ENCODE data around the gene PALMD.

The PALMD gene

DNA sequence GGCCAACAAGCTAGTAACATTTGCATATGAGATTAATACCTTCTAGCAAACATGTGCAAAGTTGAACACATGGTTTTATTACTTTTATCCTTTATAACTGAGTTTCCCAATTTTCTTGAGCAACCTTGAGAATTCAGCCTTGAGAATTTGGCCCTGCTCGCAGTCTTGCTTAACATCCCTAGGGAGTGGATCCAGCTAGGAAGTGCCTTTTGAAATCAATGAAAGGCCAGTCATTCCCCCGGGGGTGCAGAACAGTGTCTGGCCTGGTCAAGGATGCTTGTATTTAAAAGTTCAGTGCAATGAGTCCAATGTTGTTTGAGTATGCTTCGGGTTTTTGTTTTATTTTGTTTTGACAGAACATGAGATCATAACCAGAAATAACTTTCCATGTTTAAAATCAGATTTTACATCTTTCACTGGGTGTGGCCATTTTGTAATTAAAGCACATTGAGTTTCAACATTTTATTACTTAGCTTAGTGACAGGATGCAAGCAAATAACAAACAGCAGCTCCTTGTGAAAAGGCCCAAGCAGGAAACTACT lies 16.7 kb downstream of the PALMD start:
- no peak for DNase-seq

DNA sequence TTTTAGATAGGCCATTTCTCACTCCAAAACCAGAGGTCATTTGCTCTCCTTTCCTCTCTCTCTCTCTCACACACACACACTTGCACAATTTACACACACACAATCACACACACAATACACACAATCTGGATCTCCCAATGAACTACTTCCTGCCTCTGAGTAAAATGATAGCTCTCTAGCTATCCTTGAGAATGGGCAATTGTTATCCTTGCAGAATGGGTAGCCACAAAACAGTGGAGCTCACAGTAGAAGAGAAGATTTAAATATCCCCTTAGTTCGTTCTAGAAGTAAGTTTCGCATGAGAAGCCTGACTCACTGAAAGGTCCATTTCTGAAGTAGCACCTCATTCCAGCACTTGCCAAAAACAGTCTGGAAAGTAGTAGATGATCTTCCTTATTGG lies 17.6 kb downstream of the PALMD start:
- no peak for DNase-seq

DNA sequence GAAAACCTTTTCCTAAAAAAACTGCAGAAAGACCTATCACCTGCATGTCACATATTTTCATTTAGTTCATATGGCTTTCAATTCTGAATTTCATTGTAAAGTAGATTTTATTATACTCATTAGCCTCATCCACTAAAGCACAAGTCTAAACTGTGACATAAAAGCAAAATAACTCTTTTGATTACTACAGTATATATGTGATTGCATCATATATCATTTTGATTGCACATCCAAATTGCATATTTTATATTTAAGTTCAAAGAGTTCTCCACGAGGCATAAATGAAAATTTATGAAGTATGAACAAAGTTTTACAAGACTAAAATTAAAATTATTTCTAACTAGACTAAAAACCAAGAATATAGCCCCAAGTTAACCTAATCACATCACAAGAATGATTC lies 19.3 kb downstream of the PALMD start:
- DNase-seq: no peak

DNA sequence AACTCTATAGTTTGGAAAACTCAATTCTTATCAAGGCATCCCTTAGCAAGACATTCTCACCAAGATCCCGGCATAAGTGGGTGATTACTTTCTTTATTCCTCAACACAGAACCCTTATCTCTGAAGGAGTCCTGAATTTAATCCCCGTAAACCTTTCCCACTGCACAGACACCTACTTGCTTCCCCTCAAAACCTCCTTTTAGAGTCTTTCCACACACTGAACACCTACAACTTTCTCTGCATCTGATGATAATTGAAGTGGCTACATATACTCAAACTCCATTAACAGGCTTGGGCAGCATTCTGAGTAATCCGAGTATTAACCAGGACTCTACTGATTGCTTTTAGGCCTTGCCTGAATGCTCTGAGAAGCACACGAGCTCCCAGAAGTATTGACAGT lies 23.5 kb downstream of the PALMD start:
- no peak for DNase-seq

DNA sequence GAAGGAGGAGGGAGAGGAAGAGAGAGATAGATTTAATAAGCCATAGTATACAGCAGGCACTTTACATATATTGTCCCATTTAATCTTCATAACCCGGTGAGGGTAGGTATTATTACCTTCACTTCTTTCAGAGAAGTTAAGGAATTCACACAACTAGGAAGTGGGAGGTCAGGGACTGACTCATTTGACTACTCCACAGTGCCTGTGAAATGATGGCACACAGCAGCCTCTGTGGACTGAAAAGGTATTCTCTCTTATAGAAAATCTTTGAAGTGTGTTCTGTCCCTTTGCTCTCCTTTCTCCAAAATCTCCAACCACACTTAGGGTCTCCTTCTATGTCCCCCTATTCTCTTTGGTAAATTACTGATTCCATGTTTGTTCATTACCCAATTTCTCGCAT lies 23.9 kb downstream of the PALMD start:
- no peak for DNase-seq

DNA sequence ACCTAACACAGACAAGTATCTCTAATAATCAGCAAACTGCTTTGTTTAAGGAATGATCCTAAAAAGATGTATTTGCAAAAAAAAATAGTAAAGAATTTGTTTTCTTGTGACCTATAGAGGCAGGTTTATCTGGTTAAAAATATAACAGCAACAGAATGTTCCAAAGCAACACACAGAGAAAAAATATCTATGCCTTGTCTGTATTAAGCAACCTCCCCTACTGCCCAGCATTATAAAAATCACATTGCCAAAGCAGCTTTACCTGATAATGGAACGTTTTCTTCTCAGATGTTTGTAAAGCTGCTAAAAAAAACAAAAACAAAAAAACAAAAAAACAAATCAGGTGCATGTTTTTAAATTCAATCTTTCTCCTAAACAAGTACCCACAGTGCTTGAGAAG lies 24.7 kb downstream of the PALMD start:
- DNase-seq: no peak

DNA sequence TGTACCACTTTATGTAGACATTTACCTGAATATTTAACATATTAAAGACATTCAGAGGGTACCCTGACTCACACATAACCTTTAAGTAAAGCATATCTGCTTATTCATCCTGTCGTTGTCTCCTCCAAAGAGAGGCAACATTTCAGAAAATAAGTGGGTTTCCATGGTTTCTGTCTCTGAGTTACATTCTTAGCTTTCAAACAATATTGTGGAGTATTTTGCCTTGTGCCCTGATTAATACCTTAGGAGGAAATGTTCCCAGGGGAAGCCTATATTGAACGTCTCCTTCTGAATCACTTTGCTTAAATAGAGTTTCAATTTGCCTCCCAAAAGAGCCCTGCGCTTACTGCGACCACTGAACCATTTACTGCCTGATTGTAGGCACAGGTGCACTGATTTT lies 26.1 kb downstream of the PALMD start:
- no peak for DNase-seq

DNA sequence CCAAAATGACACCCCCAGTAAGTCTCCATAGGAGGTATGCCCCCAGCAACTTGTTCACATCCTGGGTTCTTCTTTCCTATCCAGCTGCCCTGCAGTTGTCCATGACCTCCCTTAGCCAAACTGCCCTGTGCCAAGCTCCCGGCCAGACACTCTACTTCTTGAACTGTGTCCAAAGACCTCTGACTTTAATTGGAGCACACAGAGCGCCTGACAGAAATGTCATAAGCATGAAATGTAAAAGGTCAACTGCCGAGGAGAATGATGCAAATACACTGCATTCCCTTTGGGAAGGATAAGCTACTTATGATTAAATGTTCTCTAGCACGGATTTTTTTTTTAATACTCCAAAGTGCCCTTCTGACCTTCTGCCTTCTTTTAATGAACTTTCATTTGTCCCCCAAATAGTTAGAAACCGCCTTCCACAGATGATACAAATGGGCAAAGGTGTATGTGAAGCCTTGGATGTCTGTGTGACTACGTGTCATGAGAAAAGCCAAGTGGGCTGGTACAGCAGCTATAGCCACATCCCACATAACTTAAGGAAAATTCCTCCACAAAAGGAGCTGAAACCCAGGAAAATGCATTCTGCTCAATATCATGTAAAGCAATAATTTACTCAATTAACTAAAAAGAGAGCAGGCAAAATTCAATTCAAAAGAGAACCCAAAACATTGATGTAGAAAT lies 26.8 kb downstream of the PALMD start:
- DNase-seq: no peak

DNA sequence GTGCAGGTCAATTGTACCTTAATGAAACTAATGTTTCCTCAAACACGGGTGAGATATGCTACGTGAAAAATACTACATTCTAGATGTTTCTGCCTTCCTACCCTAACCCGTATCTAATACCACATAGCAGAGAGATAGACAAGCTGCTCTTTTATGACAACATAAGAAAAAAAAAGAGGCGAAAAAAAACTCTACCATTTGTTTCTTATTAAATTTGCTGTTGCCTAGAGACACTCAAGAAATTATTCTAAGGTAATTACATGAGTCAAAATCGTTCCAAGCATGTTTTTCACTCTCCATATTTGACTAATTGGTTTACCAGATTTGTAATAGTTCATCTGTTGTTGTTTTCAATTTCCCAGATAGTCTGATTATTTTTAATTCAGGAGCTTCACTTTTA lies 27.4 kb downstream of the PALMD start:
- DNase-seq: no peak

DNA sequence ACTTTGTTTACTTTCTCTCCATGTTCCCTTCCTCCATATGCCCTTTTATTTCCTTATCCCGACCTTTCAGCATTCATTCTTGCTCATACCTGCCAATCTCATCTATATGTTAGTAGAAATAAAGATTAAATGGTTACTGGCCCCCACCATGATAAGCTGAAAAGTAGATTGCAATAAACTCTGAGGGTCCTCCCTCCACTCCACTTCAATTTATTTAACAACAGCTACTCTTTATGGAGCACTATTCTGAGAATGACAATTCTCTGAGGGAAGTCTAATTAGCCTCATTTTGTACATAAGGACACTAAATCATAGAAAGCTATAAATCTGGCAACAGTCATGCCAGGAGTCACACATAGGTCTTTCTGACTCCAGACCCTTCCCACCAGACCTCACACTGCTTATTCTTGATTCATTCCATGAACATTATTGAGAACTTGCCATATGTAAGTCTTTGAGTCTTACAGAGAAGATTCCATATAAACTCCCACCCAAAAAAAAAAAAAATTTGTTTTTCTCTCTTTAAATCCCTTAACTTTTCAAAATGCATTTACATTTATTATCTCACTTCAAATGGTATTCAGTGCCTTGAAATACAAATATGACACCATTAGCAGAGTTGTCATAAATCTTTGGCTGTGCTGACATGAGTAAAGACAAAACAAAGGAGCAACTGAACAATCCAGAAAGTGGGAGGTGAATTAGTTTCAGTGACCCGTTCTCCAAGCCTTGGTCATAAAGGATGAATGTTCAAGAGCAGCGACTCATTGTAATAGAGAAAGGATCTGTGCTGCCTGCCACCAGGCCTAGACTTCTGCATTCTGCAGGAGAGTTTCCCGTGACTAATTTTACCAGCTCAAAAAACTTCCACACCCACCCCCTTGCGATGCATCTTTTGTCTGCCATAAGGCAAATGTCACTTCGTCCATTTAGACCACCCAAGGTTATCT lies 28.5 kb downstream of the PALMD start:
- no peak for DNase-seq

DNA sequence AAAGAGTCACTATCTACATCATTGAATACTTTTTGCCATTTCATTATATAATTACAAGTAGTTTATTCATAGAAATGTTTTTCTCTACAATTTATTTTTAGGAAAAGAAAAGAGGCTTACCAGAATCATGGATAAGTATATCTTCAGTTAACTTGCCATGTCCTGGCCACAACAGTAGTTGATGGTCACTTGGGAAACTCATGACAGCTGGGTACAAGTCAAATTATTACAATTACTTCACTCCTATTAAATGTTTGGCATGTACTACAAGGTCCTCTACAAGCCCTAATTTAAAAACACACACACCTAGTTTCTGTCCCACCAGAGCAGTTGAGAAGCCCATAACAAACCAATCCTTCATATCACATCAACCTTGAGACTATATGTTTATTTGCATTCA lies 29.4 kb downstream of the PALMD start:
- no peak for DNase-seq

DNA sequence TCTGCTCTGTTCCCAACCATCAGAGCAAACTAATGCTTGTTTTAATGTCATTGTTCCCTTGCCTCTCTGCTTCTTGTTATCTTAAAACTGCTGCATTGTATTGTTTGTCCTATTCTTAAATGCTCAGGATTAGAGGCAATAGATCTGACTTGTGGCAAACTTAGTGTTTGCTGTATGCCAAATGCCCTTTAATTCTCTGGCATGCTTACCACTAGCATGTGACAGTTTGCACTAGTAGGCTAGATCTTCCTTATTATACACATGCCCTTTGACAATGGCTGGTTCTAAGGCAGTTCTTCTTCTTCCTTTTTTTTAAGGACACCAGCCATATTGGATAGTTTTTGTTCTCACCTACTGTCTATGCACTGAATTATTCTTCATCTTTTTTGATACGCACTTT lies 30.1 kb downstream of the PALMD start:
- peak in 1 of 2 experiments; percentile 15 for DNase-seq

DNA sequence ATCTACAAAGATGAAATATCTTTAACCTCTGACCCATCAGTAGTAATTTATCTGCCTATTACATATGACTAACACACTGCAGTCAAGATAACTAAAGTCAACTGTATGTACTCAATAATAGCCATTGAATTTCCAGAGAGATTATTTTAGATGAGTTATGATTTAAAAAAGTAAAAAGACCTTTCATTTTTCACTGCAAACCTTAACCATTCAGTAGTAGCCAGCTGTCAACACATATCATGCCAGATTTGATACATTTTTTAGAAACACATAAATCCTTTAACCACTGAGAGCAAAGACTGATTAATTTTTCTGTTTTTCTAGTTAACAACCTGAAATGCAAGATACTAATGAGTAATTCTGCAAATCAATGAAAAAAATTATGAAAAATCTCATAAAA lies 31.0 kb downstream of the PALMD start:
- DNase-seq: no peak

DNA sequence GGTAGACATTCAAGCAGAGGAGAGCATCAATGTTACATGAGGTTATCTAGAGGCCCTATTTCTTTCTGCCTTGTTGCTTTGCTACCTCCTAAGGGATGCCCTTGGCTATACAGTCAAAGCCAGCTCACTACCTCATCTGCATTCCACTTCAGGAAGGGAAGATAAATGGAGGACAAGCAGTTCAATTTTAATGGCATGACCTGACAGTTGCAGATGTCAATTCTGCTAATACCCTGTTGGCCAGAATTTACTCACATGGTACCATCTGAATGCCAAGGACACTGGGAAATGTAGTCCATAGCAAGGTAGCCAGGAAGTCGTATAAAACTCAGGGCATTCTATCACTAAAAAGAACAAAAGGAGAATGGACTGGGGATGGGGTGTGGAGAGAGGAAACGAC lies 31.5 kb downstream of the PALMD start:
- DNase-seq: peak in 1 of 2 experiments; percentile 24

DNA sequence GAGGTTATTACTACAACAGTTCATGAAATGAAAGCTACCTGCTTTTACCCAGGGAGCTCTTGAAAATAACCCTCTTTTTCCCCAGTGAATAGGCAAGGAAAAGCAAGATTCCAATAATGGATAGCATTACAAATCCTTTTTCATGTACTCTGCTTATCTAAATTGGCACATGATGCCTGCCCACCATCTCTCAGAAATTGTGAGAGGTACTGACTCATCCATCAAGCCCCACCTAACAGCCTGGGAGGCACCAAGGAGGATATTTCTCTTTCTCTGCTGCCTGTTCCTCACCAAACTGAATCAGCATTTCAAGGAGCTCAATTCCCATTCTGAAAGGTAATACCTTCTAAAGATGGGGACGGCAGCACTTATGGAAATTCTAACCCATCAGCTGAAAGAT lies 34.4 kb downstream of the PALMD start:
- no peak for DNase-seq

DNA sequence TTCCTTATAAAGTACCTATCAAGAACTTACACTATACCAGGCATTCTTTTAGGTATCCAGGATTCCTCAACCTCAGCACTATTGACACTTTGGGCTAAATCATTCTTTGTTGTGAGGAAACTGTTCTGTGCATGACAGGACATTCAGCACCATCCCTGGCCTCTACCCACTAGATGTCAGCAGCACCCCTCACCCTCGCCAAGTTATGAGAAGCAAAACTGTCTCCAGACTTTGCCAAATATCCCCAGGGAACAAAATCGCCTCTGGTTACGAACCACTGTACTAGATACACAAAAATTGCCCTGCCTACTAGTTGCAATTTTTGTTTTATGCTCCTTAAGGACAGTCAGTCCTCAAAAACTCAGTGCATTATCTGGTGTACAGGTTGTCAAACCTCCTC lies 35.7 kb downstream of the PALMD start:
- DNase-seq: peak in 1 of 2 experiments; percentile 65

DNA sequence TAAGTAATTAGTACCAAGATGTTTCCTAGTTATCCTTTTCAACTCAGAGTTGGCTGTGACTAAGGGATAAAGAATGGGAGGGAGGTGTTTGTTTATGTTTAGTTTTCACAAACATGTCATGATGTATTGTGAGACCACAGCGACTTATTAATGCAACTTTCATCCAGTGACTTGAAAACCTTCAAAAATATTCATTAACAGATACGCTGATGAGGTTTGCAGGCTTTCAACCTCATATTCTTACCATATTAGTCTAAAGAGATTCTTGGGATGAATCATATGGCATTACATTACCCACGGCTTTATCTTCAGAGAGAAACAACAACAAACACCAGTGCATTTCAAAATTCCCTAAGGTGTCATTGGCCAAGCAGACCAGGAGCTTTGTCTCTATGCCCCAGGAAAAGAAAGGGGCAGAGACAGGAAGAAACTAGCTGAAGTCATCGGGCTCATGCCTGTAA lies 36.4 kb downstream of the PALMD start:
- no peak for DNase-seq

DNA sequence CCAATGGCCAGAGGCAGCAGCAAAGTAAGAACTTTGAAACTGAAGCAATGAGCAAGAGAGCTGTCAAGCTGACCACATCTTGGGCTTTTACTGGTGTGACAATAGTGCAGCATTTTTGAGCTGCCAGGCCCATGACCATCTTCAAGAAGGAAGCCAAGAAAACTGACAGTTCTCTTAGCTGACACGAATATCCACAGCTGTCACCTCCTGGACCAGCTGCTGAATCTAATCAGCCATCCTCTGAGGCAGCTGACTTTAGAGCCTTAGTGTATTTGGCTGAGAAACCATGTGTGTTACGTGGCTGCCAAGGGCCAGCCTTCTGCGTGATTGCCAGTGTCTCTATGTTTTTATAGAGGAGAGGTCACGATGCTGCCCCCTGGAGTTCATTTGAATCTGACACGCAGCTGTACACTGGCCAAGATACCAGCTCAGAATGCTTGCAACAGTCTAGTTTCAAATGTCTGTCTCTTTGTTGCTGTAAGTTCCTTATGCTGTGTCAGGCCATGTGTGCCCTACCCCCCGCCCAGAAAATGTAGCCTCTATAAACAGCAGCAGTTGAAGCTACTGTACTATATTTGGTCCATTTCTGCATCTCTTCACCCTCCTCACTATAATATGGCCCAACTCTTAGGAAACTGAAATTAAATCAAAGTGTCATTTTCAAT lies 39.7 kb downstream of the PALMD start:
- DNase-seq: peak; percentile 89 to 97

DNA sequence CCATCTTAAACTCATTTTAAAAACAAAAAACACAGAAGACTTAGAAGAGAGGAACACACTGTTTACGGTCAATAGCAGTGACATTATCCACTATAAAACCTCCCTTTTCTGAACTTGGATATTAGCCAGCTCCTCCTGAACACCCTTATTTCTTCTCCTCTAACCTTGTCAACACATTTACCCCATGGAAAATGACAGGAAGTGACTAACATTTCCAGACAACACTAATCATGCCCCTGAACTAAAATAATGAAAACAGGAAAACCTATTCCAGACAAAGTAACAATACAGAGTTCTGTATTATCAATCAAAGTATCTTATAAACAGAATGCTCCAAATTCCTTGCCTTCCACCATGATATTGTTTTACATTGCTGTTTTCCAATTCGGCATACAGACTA lies 45.3 kb downstream of the PALMD start:
- no peak for DNase-seq

DNA sequence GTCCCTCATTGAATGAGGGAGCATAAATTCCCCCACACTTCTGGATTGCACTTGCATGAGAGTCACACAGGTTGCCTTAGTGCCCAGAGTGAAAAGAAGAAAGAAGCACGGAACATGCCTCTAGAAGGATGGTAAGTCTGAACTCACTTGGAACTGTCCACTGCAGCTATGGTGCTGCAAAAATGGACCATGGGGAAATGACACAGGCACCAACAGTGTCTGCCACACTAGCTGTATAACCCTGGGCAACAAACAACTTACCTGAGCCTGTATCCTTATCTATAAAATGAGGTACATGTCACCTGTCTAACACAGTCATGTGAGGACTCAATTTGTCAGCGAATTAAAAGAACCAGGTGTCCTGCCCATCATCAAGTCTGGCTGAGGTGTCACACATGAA lies 50.7 kb downstream of the PALMD start:
- no peak for DNase-seq

DNA sequence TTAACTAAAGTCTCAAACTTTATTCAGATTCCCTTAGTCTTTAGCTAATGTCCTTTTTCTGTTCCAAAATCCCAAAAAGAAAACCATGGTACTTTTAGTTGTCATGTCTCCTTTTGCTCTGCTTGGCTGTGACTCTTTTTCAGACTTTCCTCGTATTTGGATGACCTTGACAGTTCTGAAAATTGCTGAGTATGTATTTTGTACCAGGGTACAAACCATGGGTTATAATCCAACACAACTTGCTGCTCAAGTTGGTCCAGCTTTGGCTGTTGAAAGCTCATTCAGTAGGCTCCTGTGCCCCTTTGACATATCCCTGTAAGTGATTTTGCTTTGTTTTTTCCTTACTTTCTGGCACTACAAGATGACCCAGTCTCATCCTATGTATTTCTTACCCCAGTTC lies 51.7 kb downstream of the PALMD start:
- no peak for DNase-seq

DNA sequence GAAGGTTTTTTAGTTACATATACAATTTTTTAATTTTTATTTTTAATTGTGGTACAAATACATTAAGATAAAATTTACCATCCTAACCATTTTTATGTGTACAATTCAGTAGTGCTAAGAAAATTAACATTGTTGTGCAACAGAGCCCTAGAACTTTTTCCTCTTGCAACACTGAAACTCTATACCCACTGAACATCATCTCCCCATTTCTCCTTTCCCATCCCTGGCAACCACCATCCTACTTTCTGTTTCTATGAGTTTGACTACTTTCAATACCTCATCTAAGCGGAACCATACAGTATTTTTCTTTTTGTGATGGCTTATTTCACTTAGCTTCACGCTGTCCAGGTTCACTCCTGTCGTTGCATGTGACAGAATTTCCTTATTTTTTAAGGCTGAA lies 54.1 kb downstream of the PALMD start:
- DNase-seq: no peak

DNA sequence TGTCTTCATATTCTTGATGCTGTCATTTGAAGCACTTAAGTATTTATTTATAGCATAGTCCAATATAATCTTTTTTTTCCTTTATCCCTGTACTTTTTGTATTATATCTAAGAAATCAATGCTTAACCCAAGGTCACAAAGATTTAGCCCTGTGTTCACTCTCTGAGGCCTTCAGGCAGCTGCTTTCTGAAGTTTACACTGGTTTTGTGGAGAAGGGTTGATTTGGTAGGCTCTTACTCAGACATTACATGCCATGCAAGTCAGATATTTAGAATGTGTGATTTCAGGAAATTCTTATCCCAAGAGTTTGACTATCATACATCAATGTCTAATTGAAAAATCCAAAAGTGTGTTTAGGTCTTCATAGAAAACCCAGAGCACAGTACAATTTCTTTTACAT lies 56.3 kb downstream of the PALMD start:
- DNase-seq: no peak
